IMR-90 (cell line): Measurements from ENCODE around the gene HOXD3. TPM values are rescaled to one million over a fixed set of nuclear protein-coding genes. Genes with fewer than 3 reads are reported as not detected.

Experiments used
- ATAC-seq: fragments of 200-7000 bp; cut with Tn5 transposase; 2 replicates; pipeline ENCODE4 v1.9.1; 2020; ENCODE audit warnings: low read depth, mild to moderate bottlenecking, moderate library complexity
- BruUV-seq: library from RNA; stranded (reverse); fragments of 400-500 nt; replicated peaks from 2 replicates; lab custom pipeline; 2021; lab: Mats Ljungman, UMichigan
- CTCF ChIA-PET: fragments of 300-600 bp; formaldehyde crosslinking; extraction: SDS; loops from one replicate; lab custom pipeline; 2021; ENCODE audit warnings: antibody characterized with exemption; lab: Yijun Ruan, JAX
- POLR2A ChIA-PET: fragments of 300-600 bp; sonication (Branson Sonifier 250); formaldehyde crosslinking; loops from one replicate; lab custom pipeline; 2022; ENCODE audit warnings: antibody characterized with exemption; ENCODE audit not compliant: unreplicated experiment; lab: Charles Lee
- DNase-seq: peaks from one replicate; pipeline ENCODE4 v3.0.0; 2013
- H2AFZ ChIP-seq: replicated peaks from 2 replicates; pipeline ENCODE3; 2013; ENCODE audit warnings: low read length, mild to moderate bottlenecking; ENCODE audit not compliant: poor library complexity
- H2AK5ac ChIP-seq: 2 replicates; pipeline ENCODE4 v1.6.1; 2013; ENCODE audit warnings: low read depth, low read length, inconsistent platforms
- H2AK9ac ChIP-seq: replicated peaks from 2 replicates; pipeline ENCODE3; 2013; ENCODE audit warnings: mild to moderate bottlenecking, low read depth, low read length, moderate library complexity; ENCODE audit not compliant: poor library complexity
- H2BK120ac ChIP-seq: 2 replicates; pipeline ENCODE4 v1.6.1; 2013; ENCODE audit warnings: low read depth, low read length, inconsistent platforms
- H2BK15ac ChIP-seq: 3 replicates; pipeline ENCODE4 v1.6.1; 2013; ENCODE audit warnings: low read depth, low read length, inconsistent platforms
- H2BK20ac ChIP-seq: 2 replicates; pipeline ENCODE4 v1.6.1; 2013; ENCODE audit warnings: low read depth, mild to moderate bottlenecking, inconsistent platforms, low read length, moderate library complexity
- H2BK5ac ChIP-seq: 2 replicates; pipeline ENCODE4 v1.6.1; 2013; ENCODE audit warnings: mild to moderate bottlenecking, low read depth, low read length, inconsistent platforms; ENCODE audit not compliant: poor library complexity, severe bottlenecking
- H3K14ac ChIP-seq: replicated peaks from 2 replicates; pipeline ENCODE4 v1.6.1; 2013; ENCODE audit warnings: low read depth, low read length, inconsistent platforms
- H3K18ac ChIP-seq: 2 replicates; pipeline ENCODE4 v1.6.1; 2013; ENCODE audit warnings: low read depth, low read length, control low read depth
- H3K23ac ChIP-seq: 2 replicates; pipeline ENCODE4 v1.6.1; 2013; ENCODE audit warnings: low read depth, low read length, inconsistent platforms
- H3K27ac ChIP-seq: 2 replicates; pipeline ENCODE4 v1.5.1; 2013; ENCODE audit warnings: mild to moderate bottlenecking, control low read depth, low read length; ENCODE audit not compliant: insufficient read depth
- H3K27me3 ChIP-seq: 2 replicates; pipeline ENCODE4 v1.6.1; 2013; ENCODE audit warnings: low read length; ENCODE audit not compliant: control insufficient read depth, insufficient read depth
- H3K36me3 ChIP-seq: 2 replicates; pipeline ENCODE4 v1.6.1; 2013; ENCODE audit warnings: low read length, mixed read lengths; ENCODE audit not compliant: control insufficient read depth, insufficient read depth
- H3K4ac ChIP-seq: 2 replicates; pipeline ENCODE4 v1.6.1; 2013; ENCODE audit warnings: low read depth, low read length, inconsistent platforms
- H3K4me1 ChIP-seq: 2 replicates; pipeline ENCODE4 v1.6.1; 2013; ENCODE audit warnings: low read length, mixed read lengths; ENCODE audit not compliant: control insufficient read depth, insufficient read depth
- H3K4me2 ChIP-seq: 2 replicates; pipeline ENCODE4 v1.6.1; 2013; ENCODE audit warnings: low read depth, mild to moderate bottlenecking, control low read depth, low read length, moderate library complexity
- H3K4me3 ChIP-seq: 2 replicates; pipeline ENCODE4 v1.5.1; 2013; ENCODE audit warnings: low read depth, mild to moderate bottlenecking, control low read depth, low read length, moderate library complexity; ENCODE audit not compliant: insufficient read depth
- H3K56ac ChIP-seq: 2 replicates; pipeline ENCODE4 v1.6.1; 2013; ENCODE audit warnings: low read length, inconsistent platforms; ENCODE audit not compliant: insufficient read depth; ENCODE audit errors: extremely low read depth
- H3K79me1 ChIP-seq, 2 experiments: 2 replicates each; pipeline ENCODE4 v1.6.1; 2013; ENCODE audit warnings: low read length in 2 of 2, inconsistent platforms in 1 of 2, low read depth in 1 of 2
- H3K9ac ChIP-seq: 2 replicates; pipeline ENCODE4 v1.6.1; 2013; ENCODE audit warnings: low read depth, low read length, control low read depth
- H3K9me1 ChIP-seq: 2 replicates; pipeline ENCODE4 v1.6.1; 2013; ENCODE audit warnings: low read length, inconsistent platforms; ENCODE audit not compliant: insufficient read depth
- H3K9me3 ChIP-seq: 2 replicates; pipeline ENCODE4 v1.6.1; 2013; ENCODE audit warnings: low read length; ENCODE audit not compliant: control insufficient read depth, insufficient read depth
- H4K20me1 ChIP-seq: 2 replicates; pipeline ENCODE4 v1.6.1; 2013; ENCODE audit warnings: low read length, inconsistent platforms; ENCODE audit not compliant: insufficient read depth
- H4K5ac ChIP-seq: 2 replicates; pipeline ENCODE4 v1.6.1; 2013; ENCODE audit warnings: mild to moderate bottlenecking, low read depth, low read length, control low read depth
- H4K8ac ChIP-seq, 2 experiments: 2 replicates each; pipeline ENCODE4 v1.6.1; 2013; ENCODE audit warnings: low read depth in 2 of 2, low read length in 2 of 2, control low read depth in 1 of 2, inconsistent platforms in 1 of 2
- H4K91ac ChIP-seq: 2 replicates; pipeline ENCODE4 v1.6.1; 2013; ENCODE audit warnings: low read depth, low read length, inconsistent platforms; ENCODE audit not compliant: insufficient read depth
- MAFK ChIP-seq: IDR thresholded peaks from 2 replicates; pipeline ENCODE4 v1.6.1; 2012; ENCODE audit warnings: low read depth, low read length, improper control_type of control experiment
- WGBS, 2 experiments: methylation state at CpG; one replicate each; pipeline versions ENCODE4 v1.1.5 to v1.1.7; 2013; ENCODE audit warnings: missing lambda C conversion rate in 2 of 2; ENCODE audit not compliant: insufficient read length in 1 of 2; ENCODE audit errors: extremely low coverage in 2 of 2; 5-methylcytosine and 5-hydroxymethylcytosine counted together
- dilution Hi-C: fragments of 300-500 bp; cut with HindIII; formaldehyde crosslinking; loops from one replicate; pipeline ENCODE4 v1.14.3; 2018; ENCODE audit warnings: low sequenced_read_pairs; ENCODE audit not compliant: unreplicated experiment
- in situ Hi-C: fragments of 300-500 bp; cut with MboI; formaldehyde crosslinking; loops from 3 replicates; pipeline ENCODE4 v1.14.3; 2019; ENCODE audit warnings: low sequenced_read_pairs, inconsistent platforms, mixed read lengths
- intact Hi-C: fragments of 100-400 bp; cut with micrococcal nuclease; formaldehyde crosslinking; loops from 2 replicates; pipeline ENCODE4 v1.10.0; 2022
- polyA plus RNA-seq, 3 experiments: library from polyadenylated mRNA; depleted of rRNA; stranded (reverse); fragments of >200 nt; gene quantifications; 2 replicates each; pipeline ENCODE4 v1.2.3, GENCODE V29; 2012; ENCODE audit warnings: low replicate concordance in 1 of 3
- total RNA-seq: library from RNA; depleted of rRNA; stranded (reverse); fragments of >200 nt; gene quantifications from 2 replicates; pipeline ENCODE4 v1.2.3, GENCODE V29; 2012

HOXD3 gene
- total and polyA plus RNA-seq, 2 of the 4 experiments (the other 2 are of a cell fraction), result not detected

- Histone ChIP-seq H2AK5ac (no peak overlapping the region), H2BK20ac (no peak overlapping the region), H2AK9ac (peak overlapping the region; percentile 12), H3K4me2 (no peak overlapping the region), H4K8ac (no peak overlapping the region), H3K36me3 (no peaks in the 10 kb centered on the region), H3K27ac (no peak overlapping the region), H3K56ac (no peak overlapping the region), H3K4ac (no peak overlapping the region), H3K79me1 (no peaks in the 10 kb centered on the region), H2BK15ac (no peak overlapping the region), H3K4me1 (no peaks in the 10 kb centered on the region), H3K18ac (no peak overlapping the region), H3K14ac (no peak overlapping the region), H3K4me3 (no peak overlapping the region), H3K23ac (no peak overlapping the region), H3K27me3 (peaks cover 96% of the 10 kb centered on the region), H4K91ac (no peak overlapping the region), H3K9me1 (no peaks in the 10 kb centered on the region), H2AFZ (peak overlapping the region; percentile 37), H3K9me3 (peaks cover 21% of the 10 kb centered on the region), H3K9ac (no peak overlapping the region), H2BK5ac (no peak overlapping the region), H2BK120ac (no peak overlapping the region), H4K20me1 (no peaks in the 10 kb centered on the region), H4K5ac (no peak overlapping the region)
- dilution Hi-C loops (no loop called here), in situ Hi-C loops (no loop called here), intact Hi-C loops (no loop called here)
- no peak for ATAC-seq
- ChIA-PET POLR2A (no interaction called here), CTCF (interaction anchor here (1.0 kb wide), 1 partner anchor 394 kb away, joined by 3 read pairs; no protein-coding TSS in a partner anchor)
- no peak for TF ChIP-seq MAFK
- no peak for DNase-seq
- BruUV-seq, result no TSS peak
- WGBS, 2 experiments, result 4% methylated on average over 14 of the region's 50 CpGs; no CpG with 5 or more reads in 1 of the 2 experiments
Observed at GRCh38 chr2:176160251-176160985, 3.3 kb downstream of the HOXD3 start.
